HCT116 (cell line): ENCODE measurements around the gene GLO1. TPM values are rescaled to one million over a fixed set of nuclear protein-coding genes. Genes with fewer than 3 reads are reported as not detected.

Experiments used
- ATAC-seq: fragments of 200-7000 bp; cut with Tn5 transposase; 2 replicates; pipeline ENCODE4 v1.9.1; 2020; ENCODE audit warnings: mild to moderate bottlenecking, moderate library complexity
- BruUV-seq: library from RNA; stranded (reverse); fragments of 400-500 nt; replicated peaks from 2 replicates; lab custom pipeline; 2021; lab: Mats Ljungman, UMichigan
- CTCF ChIA-PET: fragments of 300-600 bp; sonication (Branson Sonifier 250); formaldehyde crosslinking; loops from one replicate; lab custom pipeline; 2021; ENCODE audit warnings: antibody characterized with exemption; lab: Charles Lee
- POLR2A ChIA-PET: fragments of 300-600, 350-600 bp; sonication (Branson Sonifier 250); formaldehyde crosslinking; loops from one replicate; lab custom pipeline; 2021; ENCODE audit warnings: antibody characterized with exemption; lab: Charles Lee
- RAD21 ChIA-PET, 2 experiments: fragments of 300-600 bp; sonication (Branson Sonifier 250); formaldehyde crosslinking; loops; one replicate each; lab custom pipeline; 2023; ENCODE audit warnings: low total read pairs in 2 of 2; ENCODE audit not compliant: uncharacterized antibody in 2 of 2, unreplicated experiment in 2 of 2, low non-redundant PET in 1 of 2; lab: Charles Lee
- DNase-seq: peaks from one replicate; pipeline ENCODE4 v3.0.0-alpha.2; 2010; ENCODE audit warnings: low read depth, low spot score
- H2AFZ ChIP-seq: fragments of 200-600 bp; shearing (Covaris generic), sonication (generic); 2 replicates; pipeline ENCODE4 v1.6.1; 2017; ENCODE audit warnings: low read depth, mixed run types, mixed read lengths, antibody characterized with exemption, low read length; ENCODE audit not compliant: poor library complexity, severe bottlenecking
- H3K27ac ChIP-seq: 2 replicates; pipeline ENCODE4 v1.5.1; 2012; ENCODE audit warnings: low read depth, low read length
- H3K27me3 ChIP-seq: fragments of 200-600 bp; sonication (generic); 2 replicates; pipeline ENCODE4 v1.6.1; 2016; ENCODE audit warnings: mixed run types, low read length, mixed read lengths; ENCODE audit not compliant: insufficient read depth
- H3K36me3 ChIP-seq, 2 experiments: fragments of 200-500 bp in 1 of 2; fragments of 200-600 bp in 1 of 2; sonication (Bioruptor generic) in 1 of 2; sonication (generic) in 1 of 2; 2 replicates each; pipeline versions ENCODE4 v1.5.1 to v1.6.1; 2014 to 2016; ENCODE audit warnings: low read length in 2 of 2, inconsistent platforms in 1 of 2, mixed read lengths in 1 of 2, mixed run types in 1 of 2; ENCODE audit not compliant: insufficient read depth in 2 of 2, control insufficient read depth in 1 of 2
- H3K4me1 ChIP-seq, 2 experiments: fragments of 200-600 bp in 1 of 2; sonication (generic) in 1 of 2; 2 replicates each; pipeline versions ENCODE4 v1.5.1 to v1.6.1; 2012 to 2017; ENCODE audit warnings: low read length in 2 of 2, inconsistent platforms in 1 of 2, mild to moderate bottlenecking in 1 of 2, mixed read lengths in 1 of 2, mixed run types in 1 of 2, moderate library complexity in 1 of 2; ENCODE audit not compliant: insufficient read depth in 2 of 2, control insufficient read depth in 1 of 2
- H3K4me2 ChIP-seq: fragments of 200-600 bp; sonication (generic); 2 replicates; pipeline ENCODE4 v1.6.1; 2017; ENCODE audit warnings: mixed run types, low read length, mixed read lengths
- H3K4me3 ChIP-seq, 2 experiments: fragments of 200-600 bp in 1 of 2; sonication (generic) in 1 of 2; replicated peaks in 1 of 2; 2 replicates each; pipeline ENCODE4 v1.5.1; 2011 to 2016; ENCODE audit warnings: low read length in 2 of 2, control low read depth in 1 of 2, low read depth in 1 of 2, mild to moderate bottlenecking in 1 of 2, mixed read lengths in 1 of 2, mixed run types in 1 of 2
- H3K79me2 ChIP-seq: fragments of 200-600 bp; sonication (generic); 2 replicates; pipeline ENCODE4 v1.6.1; 2017; ENCODE audit warnings: mild to moderate bottlenecking, mixed run types, low read length, moderate library complexity, mixed read lengths; ENCODE audit not compliant: insufficient read depth
- H3K9ac ChIP-seq: fragments of 200-600 bp; sonication (generic); 2 replicates; pipeline ENCODE4 v1.6.1; 2016; ENCODE audit warnings: low read length, mixed read lengths
- H3K9me2 ChIP-seq: fragments of 200-600 bp; sonication (generic), shearing (Covaris generic); 2 replicates; pipeline ENCODE4 v1.6.1; 2017; ENCODE audit warnings: mixed run types, mild to moderate bottlenecking, moderate library complexity; ENCODE audit not compliant: insufficient read depth
- H3K9me3 ChIP-seq, 2 experiments: fragments of 200-500 bp in 1 of 2; fragments of 200-600 bp in 1 of 2; sonication (Bioruptor generic) in 1 of 2; sonication (generic) in 1 of 2; 2 replicates each; pipeline ENCODE4 v1.6.1; 2014 to 2017; ENCODE audit warnings: low read length in 2 of 2, mixed read lengths in 2 of 2, inconsistent platforms in 1 of 2, low read depth in 1 of 2, mild to moderate bottlenecking in 1 of 2, mixed run types in 1 of 2, moderate library complexity in 1 of 2; ENCODE audit not compliant: control insufficient read depth in 1 of 2, insufficient read depth in 1 of 2
- H4K20me1 ChIP-seq: fragments of 200-600 bp; sonication (generic), shearing (Covaris generic); 2 replicates; pipeline ENCODE4 v1.6.1; 2017; ENCODE audit warnings: mixed run types, mild to moderate bottlenecking, moderate library complexity; ENCODE audit not compliant: insufficient read depth
- CEBPB ChIP-seq: IDR thresholded peaks from 2 replicates; pipeline ENCODE4 v1.6.1; 2012; ENCODE audit warnings: low read depth
- EGR1 ChIP-seq: IDR thresholded peaks from 2 replicates; pipeline ENCODE4 v1.6.1; 2012; ENCODE audit warnings: low read depth
- ELF1 ChIP-seq: IDR thresholded peaks from 2 replicates; pipeline ENCODE4 v1.6.1; 2012; ENCODE audit warnings: low read depth, borderline replicate concordance
- EZH2phosphoT487 ChIP-seq: fragments of 200-600 bp; IDR thresholded peaks from 2 replicates; pipeline ENCODE4 v1.6.1; 2018; ENCODE audit warnings: antibody characterized with exemption, borderline replicate concordance
- FOSL1 ChIP-seq: IDR thresholded peaks from 2 replicates; pipeline ENCODE4 v1.6.1; 2012; ENCODE audit warnings: low read depth
- POLR2AphosphoS5 ChIP-seq: IDR thresholded peaks from 2 replicates; pipeline ENCODE4 v1.6.1; 2011; ENCODE audit warnings: mild to moderate bottlenecking, low read depth, low read length, moderate library complexity
- SP1 ChIP-seq: IDR thresholded peaks from 2 replicates; pipeline ENCODE4 v1.6.1; 2012; ENCODE audit warnings: low read depth
- SRF ChIP-seq: IDR thresholded peaks from 2 replicates; pipeline ENCODE4 v1.6.1; 2012; ENCODE audit warnings: low read depth
- ZFX ChIP-seq: fragments of 450-650 bp; IDR thresholded peaks from 2 replicates; pipeline ENCODE4 v1.6.1; 2017
- ZNF274 ChIP-seq: fragments of 200-500 bp; sonication (Bioruptor generic); IDR thresholded peaks from 2 replicates; pipeline ENCODE4 v1.6.1; 2014; ENCODE audit warnings: mild to moderate bottlenecking, low read depth, low read length, inconsistent platforms
- intact Hi-C: fragments of 100-400 bp; cut with micrococcal nuclease; formaldehyde crosslinking; loops from 2 replicates; pipeline ENCODE4 v1.10.0; 2022
- total RNA-seq: library from RNA; stranded (reverse); gene quantifications from one replicate; pipeline ENCODE4 v1.2.1, GENCODE V29; 2021; ENCODE audit not compliant: unreplicated experiment
- TF ChIP-seq, protein P1 (sequence below): IDR thresholded peaks from 2 replicates; pipeline ENCODE4 v1.6.1; 2012
- TF ChIP-seq, protein P2 (sequence below): IDR thresholded peaks from 2 replicates; pipeline ENCODE4 v1.6.1; 2012
- TF ChIP-seq, protein P3 (sequence below), 3 experiments: fragments of 200-600 bp in 1 of 3; sonication (generic) in 1 of 3; IDR thresholded peaks in 2 of 3; conservative IDR thresholded peaks in 1 of 3; 2 replicates each; pipeline ENCODE4 v1.5.1; 2012 to 2017; ENCODE audit warnings: low read depth in 2 of 3, low read length in 2 of 3, antibody characterized with exemption in 1 of 3, borderline replicate concordance in 1 of 3, control low read depth in 1 of 3, mild to moderate bottlenecking in 1 of 3, mixed read lengths in 1 of 3, mixed run types in 1 of 3, moderate library complexity in 1 of 3; ENCODE audit not compliant: insufficient read depth in 1 of 3

GLO1 gene
- total RNA-seq, 1 experiment from 2014 or later: 191 TPM

DNA sequence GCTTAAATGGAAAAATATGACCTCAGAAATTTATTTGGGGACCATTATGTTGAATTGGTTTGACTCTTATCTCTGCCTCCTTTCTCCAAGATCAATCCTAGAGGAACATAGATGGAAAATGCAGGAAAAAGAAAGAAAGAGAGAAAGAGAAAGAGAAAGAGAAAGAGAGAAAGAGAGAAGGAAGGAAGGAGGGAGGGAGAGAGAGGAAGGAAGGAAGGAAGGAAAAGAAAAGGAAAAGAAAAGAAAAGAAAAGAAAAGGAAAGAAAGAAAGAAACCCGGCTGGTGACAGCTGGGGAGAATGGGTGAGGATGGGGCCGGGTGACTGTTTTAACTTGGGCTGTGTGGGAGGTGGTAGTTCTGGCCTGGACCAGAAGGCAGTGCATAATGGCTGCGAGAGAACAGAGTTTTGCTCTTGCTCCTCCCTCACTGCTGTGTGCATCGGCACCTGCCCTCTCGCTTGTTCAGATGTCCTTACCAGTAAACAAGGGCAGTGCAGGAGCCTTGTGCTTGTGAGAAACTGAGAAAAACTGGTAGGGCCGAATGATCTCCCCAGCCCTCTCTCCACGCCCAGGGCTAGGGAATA is 24.7 kb downstream of the GLO1 start:
- Histone ChIP-seq H3K79me2 (no peaks in the 10 kb centered on the region; the same call in 1 of the 2 replicates), H3K4me2 (no peak overlapping the region), H3K9me2 (no peaks in the 10 kb centered on the region), H3K27ac (no peak overlapping the region), H3K9me3 (no peaks in the 10 kb centered on the region), H4K20me1 (no peaks in the 10 kb centered on the region), H3K9ac (no peak overlapping the region), H3K27me3 (no peaks in the 10 kb centered on the region), H3K36me3 (peaks cover 34 to 38% of the 10 kb centered on the region in 2 experiments), H3K4me3 (no peak overlapping the region), H3K4me1 (no peaks in the 10 kb centered on the region), H2AFZ (no peak overlapping the region)
- ATAC-seq (no peak), DNase-seq (no peak)
- no TSS peak for BruUV-seq
- CTCF ChIA-PET: no interaction called here
- intact Hi-C loops: loop anchor here (10.0 kb wide), 2 partner anchors 183 to 653 kb away; no protein-coding TSS in a partner anchor
- POLR2A ChIA-PET: interaction anchor here (1.0 kb wide), 1 partner anchor 25 kb away, joined by 4 read pairs; the partner anchor contains the start of gene GLO1
- RAD21 ChIA-PET: no interaction called here
- TF ChIP-seq SP1: no peak
- no peak for TF ChIP-seq SRF
- TF ChIP-seq, protein P1, sequence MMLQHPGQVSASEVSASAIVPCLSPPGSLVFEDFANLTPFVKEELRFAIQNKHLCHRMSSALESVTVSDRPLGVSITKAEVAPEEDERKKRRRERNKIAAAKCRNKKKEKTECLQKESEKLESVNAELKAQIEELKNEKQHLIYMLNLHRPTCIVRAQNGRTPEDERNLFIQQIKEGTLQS: no peak
- no peak for TF ChIP-seq EZH2phosphoT487
- no peak for TF ChIP-seq ELF1
- TF ChIP-seq ZNF274: no peak
- TF ChIP-seq, protein P2, sequence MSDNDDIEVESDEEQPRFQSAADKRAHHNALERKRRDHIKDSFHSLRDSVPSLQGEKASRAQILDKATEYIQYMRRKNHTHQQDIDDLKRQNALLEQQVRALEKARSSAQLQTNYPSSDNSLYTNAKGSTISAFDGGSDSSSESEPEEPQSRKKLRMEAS: no peak
- no peak for TF ChIP-seq FOSL1
- TF ChIP-seq POLR2AphosphoS5: no peak
- no peak for TF ChIP-seq EGR1
- TF ChIP-seq CEBPB: no peak
- TF ChIP-seq, protein P3, sequence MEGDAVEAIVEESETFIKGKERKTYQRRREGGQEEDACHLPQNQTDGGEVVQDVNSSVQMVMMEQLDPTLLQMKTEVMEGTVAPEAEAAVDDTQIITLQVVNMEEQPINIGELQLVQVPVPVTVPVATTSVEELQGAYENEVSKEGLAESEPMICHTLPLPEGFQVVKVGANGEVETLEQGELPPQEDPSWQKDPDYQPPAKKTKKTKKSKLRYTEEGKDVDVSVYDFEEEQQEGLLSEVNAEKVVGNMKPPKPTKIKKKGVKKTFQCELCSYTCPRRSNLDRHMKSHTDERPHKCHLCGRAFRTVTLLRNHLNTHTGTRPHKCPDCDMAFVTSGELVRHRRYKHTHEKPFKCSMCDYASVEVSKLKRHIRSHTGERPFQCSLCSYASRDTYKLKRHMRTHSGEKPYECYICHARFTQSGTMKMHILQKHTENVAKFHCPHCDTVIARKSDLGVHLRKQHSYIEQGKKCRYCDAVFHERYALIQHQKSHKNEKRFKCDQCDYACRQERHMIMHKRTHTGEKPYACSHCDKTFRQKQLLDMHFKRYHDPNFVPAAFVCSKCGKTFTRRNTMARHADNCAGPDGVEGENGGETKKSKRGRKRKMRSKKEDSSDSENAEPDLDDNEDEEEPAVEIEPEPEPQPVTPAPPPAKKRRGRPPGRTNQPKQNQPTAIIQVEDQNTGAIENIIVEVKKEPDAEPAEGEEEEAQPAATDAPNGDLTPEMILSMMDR (IDR thresholded peaks at IDR 0.05 in 2 of 3, conservative IDR thresholded peaks at IDR 0.05 in 1 of 3; ENCODE audit: borderline replicate concordance in 1 of 3, insufficient read depth in 1 of 3, low read depth in 2 of 3, low read length in 2 of 3): no peak
- TF ChIP-seq ZFX: no peak
